Fibroblast of lung (primary cell): ENCODE data around the gene SCLT1.

Experiments
- EZH2 ChIP-seq: IDR thresholded peaks from 2 replicates; pipeline ENCODE4 v1.5.1; 2012; ENCODE audit warnings: low read length, control low read depth, mild to moderate bottlenecking; ENCODE audit errors: missing control alignments
- TF ChIP-seq, protein P1 (sequence below), 2 donors: IDR thresholded peaks in 1 of 2; conservative IDR thresholded peaks in 1 of 2; 1 replicate in 1 of 2; 2 replicates in 1 of 2; pipeline ENCODE4 v1.5.1; 2011 to 2012; ENCODE audit warnings: low read length in 2 of 2, control low read depth in 1 of 2, inconsistent platforms in 1 of 2, low read depth in 1 of 2, mild to moderate bottlenecking in 1 of 2

DNA sequence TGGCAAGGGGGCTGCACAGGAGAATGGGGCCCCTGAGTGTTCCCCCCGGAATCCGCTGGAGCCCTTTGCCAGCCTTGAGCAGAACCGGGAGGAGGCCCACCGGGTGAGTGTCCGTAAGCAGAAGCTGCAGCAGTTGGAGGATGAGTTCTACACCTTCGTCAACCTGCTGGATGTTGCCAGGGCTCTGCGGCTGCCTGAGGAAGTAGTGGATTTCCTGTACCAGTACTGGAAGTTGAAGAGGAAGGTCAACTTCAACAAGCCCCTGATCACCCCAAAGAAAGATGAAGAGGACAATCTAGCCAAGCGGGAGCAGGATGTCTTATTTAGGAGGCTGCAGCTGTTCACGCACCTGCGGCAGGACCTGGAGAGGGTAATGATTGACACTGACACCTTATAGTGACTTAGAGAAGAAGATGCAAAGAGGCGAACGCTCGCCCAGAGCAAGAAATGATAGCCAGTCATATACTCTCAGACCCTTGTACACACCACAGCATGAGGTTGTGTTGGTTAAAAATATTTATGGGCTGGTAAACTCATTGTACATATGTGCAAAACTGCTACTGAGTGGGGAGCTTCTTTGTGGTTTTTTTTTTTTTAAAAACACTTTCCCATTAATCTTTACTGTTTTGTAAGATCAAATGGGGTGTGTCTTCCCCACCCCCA, 231.4 kb downstream of the SCLT1 start:
- TF ChIP-seq, protein P1, sequence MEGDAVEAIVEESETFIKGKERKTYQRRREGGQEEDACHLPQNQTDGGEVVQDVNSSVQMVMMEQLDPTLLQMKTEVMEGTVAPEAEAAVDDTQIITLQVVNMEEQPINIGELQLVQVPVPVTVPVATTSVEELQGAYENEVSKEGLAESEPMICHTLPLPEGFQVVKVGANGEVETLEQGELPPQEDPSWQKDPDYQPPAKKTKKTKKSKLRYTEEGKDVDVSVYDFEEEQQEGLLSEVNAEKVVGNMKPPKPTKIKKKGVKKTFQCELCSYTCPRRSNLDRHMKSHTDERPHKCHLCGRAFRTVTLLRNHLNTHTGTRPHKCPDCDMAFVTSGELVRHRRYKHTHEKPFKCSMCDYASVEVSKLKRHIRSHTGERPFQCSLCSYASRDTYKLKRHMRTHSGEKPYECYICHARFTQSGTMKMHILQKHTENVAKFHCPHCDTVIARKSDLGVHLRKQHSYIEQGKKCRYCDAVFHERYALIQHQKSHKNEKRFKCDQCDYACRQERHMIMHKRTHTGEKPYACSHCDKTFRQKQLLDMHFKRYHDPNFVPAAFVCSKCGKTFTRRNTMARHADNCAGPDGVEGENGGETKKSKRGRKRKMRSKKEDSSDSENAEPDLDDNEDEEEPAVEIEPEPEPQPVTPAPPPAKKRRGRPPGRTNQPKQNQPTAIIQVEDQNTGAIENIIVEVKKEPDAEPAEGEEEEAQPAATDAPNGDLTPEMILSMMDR (conservative IDR thresholded peaks at IDR 0.05 in 1 of 2, IDR thresholded peaks at IDR 0.05 in 1 of 2; ENCODE audit: low read depth in 1 of 2, low read length in 2 of 2), result no peak
- TF ChIP-seq EZH2, result no peak
